Lower lobe of right lung (tissue), 2 donors: ENCODE data around the gene ELOVL1. TPM values are rescaled to one million over a fixed set of nuclear protein-coding genes. Genes with fewer than 3 reads are reported as not detected.
"Not testable (repeated sequence)": the region's sequence is repeated elsewhere in the genome, so short reads cannot be mapped to it uniquely, and the experiment has no call there.

ENCODE experiments used
- ATAC-seq, 2 donors: fragments of 200-7000 bp; cut with Tn5 transposase; one replicate each; pipeline ENCODE4 v1.9.1; 2020 to 2022; ENCODE audit warnings: mild to moderate bottlenecking in 2 of 2, moderate library complexity in 2 of 2
- DNase-seq: peaks from one replicate; pipeline ENCODE4 v3.0.0-alpha.2; 2020
- H3K27ac ChIP-seq: fragments of 200-600 bp; one replicate; pipeline ENCODE4 v1.8.0; 2022
- H3K27me3 ChIP-seq: fragments of 200-600 bp; one replicate; pipeline ENCODE4 v1.8.0; 2022; ENCODE audit warnings: low read depth
- H3K36me3 ChIP-seq: fragments of 200-600 bp; one replicate; pipeline ENCODE4 v1.8.0; 2022; ENCODE audit warnings: mild to moderate bottlenecking
- H3K4me1 ChIP-seq: fragments of 200-600 bp; one replicate; pipeline ENCODE4 v1.8.0; 2022
- H3K4me3 ChIP-seq: fragments of 200-600 bp; one replicate; pipeline ENCODE4 v1.8.0; 2022; ENCODE audit warnings: mild to moderate bottlenecking
- H3K9me3 ChIP-seq: fragments of 200-600 bp; one replicate; pipeline ENCODE4 v1.8.0; 2022
- CTCF ChIP-seq: fragments of 200-600 bp; IDR thresholded peaks from one replicate; pipeline ENCODE4 v1.8.0; 2022; ENCODE audit warnings: antibody characterized with exemption, mild to moderate bottlenecking
- intact Hi-C: fragments of 100-400 bp; cut with DNase I; formaldehyde crosslinking; loops from one replicate; pipeline ENCODE4 v1.11.0; 2022
- total RNA-seq: library from RNA; stranded (reverse); fragmentation: NEBNext Ultra II Directional; extraction: Animal tissue kit (Norgen Biotek cat#: 25700); gene quantifications from one replicate; pipeline ENCODE4 v1.2.1, GENCODE V29; 2021
- donor health status: DM: no; HTN: yes; CAD: no; lungs with severe emphysema.

ELOVL1 gene
- total RNA-seq, 1 donor from 2014 or later: 99.8 TPM

- no peak for TF ChIP-seq CTCF
- H3K4me1 ChIP-seq: peaks cover 34% of the 10 kb centered on the region
Measured at GRCh38 chr1:43370564-43370963, 2.8 kb upstream of the ELOVL1 start.

GRCh38 chr1:43369779-43370178 is 2.0 kb upstream of the ELOVL1 start:
- ATAC-seq, H3K27me3 ChIP-seq: not testable (repeated sequence)

More at GRCh38 chr1:43370564-43370963, 2.8 kb upstream of the ELOVL1 start:
- Histone ChIP-seq H3K27ac (no peak overlapping the region), H3K4me3 (no peak overlapping the region), H3K36me3 (peaks cover under 1% of the 10 kb centered on the region), H3K9me3 (no peaks in the 10 kb centered on the region), H3K27me3 (no peaks in the 10 kb centered on the region)
- ATAC-seq (no peak), DNase-seq (no peak)
- intact Hi-C loops: no loop called here

GRCh38 chr1:43368646-43369020 is 822 bp upstream of the ELOVL1 start:
- Histone ChIP-seq H3K27me3 (no peaks in the 10 kb centered on the region), H3K36me3 (peaks cover 20% of the 10 kb centered on the region), H3K9me3 (no peaks in the 10 kb centered on the region), H3K4me1 (peaks cover 35% of the 10 kb centered on the region), H3K27ac (peak overlapping the region; percentile 95), H3K4me3 (peak overlapping the region; percentile 87)
- no peak for DNase-seq
- no peak for ATAC-seq
- intact Hi-C loops: no loop called here
- no peak for TF ChIP-seq CTCF

More at GRCh38 chr1:43369779-43370178, 2.0 kb upstream of the ELOVL1 start:
- H3K9me3 ChIP-seq, DNase-seq, H3K36me3 ChIP-seq, H3K4me3 ChIP-seq, intact Hi-C loops, H3K27ac ChIP-seq: not testable (repeated sequence)
- peaks cover 35% of the 10 kb centered on the region for H3K4me1 ChIP-seq

GRCh38 chr1:43367026-43367903 is 546 bp downstream of the ELOVL1 start:
- peak; percentile 58 for DNase-seq
- TF ChIP-seq CTCF: peak; percentile 8
- ATAC-seq: peak; percentile 83 to 89
- Histone ChIP-seq H3K36me3 (peaks cover 33% of the 10 kb centered on the region), H3K4me1 (peaks cover 35% of the 10 kb centered on the region), H3K9me3 (no peaks in the 10 kb centered on the region), H3K27ac (peak overlapping the region; percentile 95), H3K4me3 (peak overlapping the region; percentile 87), H3K27me3 (no peaks in the 10 kb centered on the region)
- intact Hi-C loops: no loop called here

GRCh38 chr1:43366601-43367025 is 1.2 kb downstream of the ELOVL1 start:
- Histone ChIP-seq H3K27ac (peak overlapping the region; percentile 95), H3K27me3 (no peaks in the 10 kb centered on the region), H3K9me3 (no peaks in the 10 kb centered on the region), H3K4me3 (peak overlapping the region; percentile 87), H3K36me3 (peaks cover 40% of the 10 kb centered on the region), H3K4me1 (peaks cover 35% of the 10 kb centered on the region)
- TF ChIP-seq CTCF: no peak
- intact Hi-C loops: no loop called here
- ATAC-seq (peak in 1 of 2 donors; percentile 1), DNase-seq (no peak)

GRCh38 chr1:43366179-43366578 is 1.6 kb downstream of the ELOVL1 start:
- DNase-seq: peak; percentile 72
- peak; percentile 12 to 43 for ATAC-seq
- Histone ChIP-seq H3K36me3 (peaks cover 44% of the 10 kb centered on the region), H3K4me1 (peaks cover 35% of the 10 kb centered on the region), H3K4me3 (peak overlapping the region; percentile 87), H3K27ac (peak overlapping the region; percentile 95), H3K9me3 (no peaks in the 10 kb centered on the region), H3K27me3 (no peaks in the 10 kb centered on the region)
- intact Hi-C loops: no loop called here
- TF ChIP-seq CTCF: no peak
